SJSA1 (cell line): Measurements from ENCODE around the gene NUDCD3. TPM values are rescaled to one million over a fixed set of nuclear protein-coding genes. Genes with fewer than 3 reads are reported as not detected.
A peak's percentile ranks its signal among the peaks of the same experiment; 100 is the strongest.

Source experiments
- DNase-seq, 2 experiments: peaks; one replicate each; pipeline ENCODE4 v3.0.0-alpha.2; 2015 to 2020; ENCODE audit warnings: low spot score in 2 of 2, low read depth in 1 of 2
- H3K27ac ChIP-seq: fragments of 250-450 bp; sonication (Bioruptor Pico); 2 replicates; pipeline ENCODE4 v1.5.1; 2020; ENCODE audit warnings: mild to moderate bottlenecking, moderate library complexity
- H3K27me3 ChIP-seq: fragments of 250-450 bp; sonication (Bioruptor Pico); replicated peaks from 2 replicates; pipeline ENCODE4 v1.5.1; 2020; ENCODE audit warnings: mild to moderate bottlenecking, moderate library complexity
- H3K36me3 ChIP-seq: fragments of 250-450 bp; sonication (Bioruptor Pico); 2 replicates; pipeline ENCODE4 v1.5.1; 2020; ENCODE audit warnings: mild to moderate bottlenecking
- H3K4me1 ChIP-seq: fragments of 250-450 bp; sonication (Bioruptor Pico); replicated peaks from 2 replicates; pipeline ENCODE4 v1.6.1; 2021; ENCODE audit warnings: mild to moderate bottlenecking
- H3K4me3 ChIP-seq: fragments of 250-450 bp; sonication (Bioruptor Pico); 2 replicates; pipeline ENCODE4 v1.5.1; 2020; ENCODE audit warnings: mild to moderate bottlenecking
- H3K9me3 ChIP-seq: fragments of 250-450 bp; sonication (Bioruptor Pico); replicated peaks from 2 replicates; pipeline ENCODE4 v1.5.1; 2020; ENCODE audit warnings: mild to moderate bottlenecking
- total RNA-seq: library from RNA; depleted of rRNA; stranded (reverse); fragments of >200 nt; shearing (Covaris generic); gene quantifications from 2 replicates; pipeline ENCODE4 v1.2.3, GENCODE V29; 2014

The NUDCD3 gene
- total RNA-seq, 1 experiment from 2014 or later, result 34.4 TPM

DNA sequence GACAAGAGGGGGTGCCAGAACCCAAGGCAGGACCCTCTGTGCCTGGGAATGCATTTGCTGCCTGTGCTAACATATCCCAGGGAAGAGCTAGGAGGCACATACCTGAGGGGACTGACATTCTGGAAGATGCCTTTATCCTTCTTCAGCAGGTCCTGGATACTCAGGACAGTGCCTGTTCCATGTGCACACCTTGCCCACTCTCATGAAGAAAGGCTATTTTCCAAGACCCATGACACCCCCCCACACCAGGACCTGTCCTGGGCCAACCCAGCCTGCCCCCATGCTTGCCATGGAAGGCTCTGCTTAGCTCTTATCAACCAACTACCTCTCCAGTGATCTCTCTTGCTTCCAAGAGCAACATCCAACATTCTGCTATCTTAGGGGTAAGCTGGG, 97.8 kb downstream of the NUDCD3 start:
- DNase-seq, result no peak
- no peaks in the 10 kb centered on the region for H3K27me3 ChIP-seq
- H3K9me3 ChIP-seq, result no peaks in the 10 kb centered on the region
- H3K36me3 ChIP-seq, result peaks cover 58% of the 10 kb centered on the region
- no peak overlapping the region for H3K27ac ChIP-seq
- peaks cover 7% of the 10 kb centered on the region for H3K4me1 ChIP-seq
- no peak overlapping the region for H3K4me3 ChIP-seq

DNA sequence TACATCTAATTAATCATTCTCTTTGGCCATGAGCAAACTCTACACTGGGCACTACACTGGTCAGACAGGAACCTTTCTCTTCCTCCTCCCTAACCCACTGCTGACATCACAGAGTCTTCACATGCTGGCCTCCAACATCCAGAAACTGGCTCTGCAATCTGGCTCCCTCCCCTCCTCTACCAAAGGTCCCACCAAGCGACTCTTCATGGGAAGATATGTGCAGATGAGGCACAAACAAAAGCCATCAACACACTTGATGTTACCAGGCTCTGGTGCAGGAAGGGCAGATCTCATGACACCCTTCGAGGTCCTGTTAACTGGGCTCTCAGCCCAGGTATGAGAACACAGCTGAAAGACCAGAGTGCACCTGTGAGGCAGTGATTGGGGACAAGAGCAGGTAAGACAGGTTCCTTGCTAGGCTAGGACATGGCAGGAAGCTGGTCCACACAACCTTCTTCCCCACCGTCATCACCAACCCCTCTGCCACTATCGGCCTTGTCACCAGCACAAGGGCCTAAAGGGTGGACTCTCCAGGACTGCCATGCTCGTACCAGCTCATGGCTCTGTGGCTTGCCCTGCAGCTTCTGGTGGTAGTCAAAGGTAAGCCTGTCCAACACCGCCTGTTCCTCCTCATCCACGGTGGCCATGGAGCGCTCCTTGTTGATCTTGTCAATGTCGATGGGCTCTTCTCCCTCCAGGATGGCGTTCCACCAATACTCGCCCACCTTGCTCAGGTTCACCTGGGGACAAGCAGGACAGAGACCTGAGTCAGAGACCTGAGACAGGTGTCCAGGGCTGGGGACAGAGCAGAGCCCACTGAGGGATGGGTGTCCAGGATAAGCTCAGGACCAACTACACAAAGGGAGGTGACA, 98.5 kb downstream of the NUDCD3 start:
- Histone ChIP-seq H3K4me1 (peaks cover 6% of the 10 kb centered on the region), H3K36me3 (peaks cover 61% of the 10 kb centered on the region), H3K27me3 (no peaks in the 10 kb centered on the region), H3K9me3 (no peaks in the 10 kb centered on the region), H3K27ac (no peak overlapping the region), H3K4me3 (no peak overlapping the region)
- peak in 1 of 2 experiments; percentile 40 for DNase-seq

DNA sequence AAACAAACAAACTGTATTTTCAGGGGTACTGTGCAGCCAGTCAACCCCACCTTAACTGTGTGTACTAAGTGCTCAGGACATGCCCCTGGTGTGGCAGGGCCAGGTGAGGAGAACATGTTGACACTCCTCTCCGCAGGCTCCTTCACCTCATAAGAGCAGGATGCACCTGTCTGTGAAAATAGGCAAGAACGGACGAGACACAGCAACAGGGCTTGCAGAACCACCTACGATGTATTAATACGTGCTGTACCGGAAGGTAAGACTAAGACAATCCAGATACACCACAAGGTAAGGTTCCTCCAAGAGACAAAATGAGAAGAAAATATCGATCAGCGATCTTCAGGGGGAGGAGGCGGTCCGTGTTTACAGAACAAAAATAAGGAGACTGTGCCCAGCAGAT, 99.3 kb downstream of the NUDCD3 start:
- Histone ChIP-seq H3K27ac (no peak overlapping the region), H3K27me3 (no peaks in the 10 kb centered on the region), H3K4me1 (peaks cover 12% of the 10 kb centered on the region), H3K9me3 (no peaks in the 10 kb centered on the region), H3K36me3 (peaks cover 68% of the 10 kb centered on the region), H3K4me3 (no peak overlapping the region)
- DNase-seq, result no peak

DNA sequence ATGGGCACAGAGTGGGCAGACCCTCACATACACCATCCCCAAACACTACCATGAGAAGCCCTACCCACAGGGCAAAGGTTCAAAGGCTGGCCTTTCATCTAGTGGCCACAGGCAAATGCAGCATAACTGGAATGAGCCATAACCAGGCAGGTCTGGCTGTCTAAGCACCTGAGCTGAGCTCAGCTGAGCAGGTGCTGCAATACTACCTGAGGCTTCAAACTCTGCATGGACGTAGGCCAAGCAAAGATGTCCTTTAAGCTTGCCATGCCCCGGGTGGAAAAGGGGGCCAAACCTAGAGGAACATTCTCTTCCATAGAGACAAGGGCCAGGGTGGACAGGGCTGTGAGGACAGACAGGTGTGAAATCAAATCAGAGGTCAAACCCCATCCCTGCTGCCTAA, 99.8 kb downstream of the NUDCD3 start:
- no peaks in the 10 kb centered on the region for H3K9me3 ChIP-seq
- peaks cover 68% of the 10 kb centered on the region for H3K36me3 ChIP-seq
- H3K4me1 ChIP-seq, result peaks cover 16% of the 10 kb centered on the region
- H3K4me3 ChIP-seq, result no peak overlapping the region
- H3K27me3 ChIP-seq, result no peaks in the 10 kb centered on the region
- H3K27ac ChIP-seq, result no peak overlapping the region
- no peak for DNase-seq

DNA sequence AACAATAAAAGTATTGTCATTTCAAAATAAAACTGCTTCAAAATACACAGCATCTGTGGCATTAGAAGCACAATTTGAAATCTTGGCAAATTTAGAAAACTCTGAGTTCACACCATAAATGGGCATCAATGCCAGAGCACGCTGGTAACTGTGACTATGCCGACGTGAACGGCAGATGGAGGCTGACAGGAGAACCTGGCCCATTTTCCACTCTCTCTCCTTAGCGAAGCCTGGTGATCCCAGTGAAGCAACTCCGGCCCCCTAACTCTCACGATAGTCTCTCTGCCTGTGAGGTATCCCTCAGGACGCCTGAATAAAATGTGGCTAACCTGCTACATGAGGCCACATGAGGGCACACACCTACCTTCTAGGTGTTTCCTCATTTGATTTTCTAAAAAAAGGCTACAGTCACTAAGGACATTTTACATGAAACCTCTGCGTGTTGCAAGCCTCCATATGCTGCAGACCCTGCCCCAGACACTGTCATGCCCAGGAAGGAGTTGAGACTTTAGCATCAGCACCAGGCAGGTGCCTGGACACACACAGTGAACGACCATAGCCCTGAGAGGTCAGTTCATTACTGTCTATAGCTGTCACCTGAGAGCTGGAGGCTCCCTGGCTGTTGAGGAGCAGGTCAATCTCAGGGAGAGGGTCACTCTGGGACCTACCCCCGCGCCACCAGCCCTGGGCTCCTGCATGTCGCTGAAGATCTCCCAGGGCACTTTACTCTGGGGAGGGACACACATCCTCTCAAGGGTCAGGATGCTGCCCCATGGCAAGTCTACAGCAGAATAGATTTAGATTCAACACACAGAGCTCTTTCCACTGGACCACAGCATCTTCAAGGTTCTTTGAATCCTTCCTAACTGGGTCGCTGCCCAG, 102.1 kb downstream of the NUDCD3 start:
- peaks cover 69% of the 10 kb centered on the region for H3K36me3 ChIP-seq
- no peaks in the 10 kb centered on the region for H3K27me3 ChIP-seq
- no peak overlapping the region for H3K27ac ChIP-seq
- H3K4me1 ChIP-seq, result peaks cover 33% of the 10 kb centered on the region
- no peak for DNase-seq
- no peak overlapping the region for H3K4me3 ChIP-seq
- H3K9me3 ChIP-seq, result no peaks in the 10 kb centered on the region

DNA sequence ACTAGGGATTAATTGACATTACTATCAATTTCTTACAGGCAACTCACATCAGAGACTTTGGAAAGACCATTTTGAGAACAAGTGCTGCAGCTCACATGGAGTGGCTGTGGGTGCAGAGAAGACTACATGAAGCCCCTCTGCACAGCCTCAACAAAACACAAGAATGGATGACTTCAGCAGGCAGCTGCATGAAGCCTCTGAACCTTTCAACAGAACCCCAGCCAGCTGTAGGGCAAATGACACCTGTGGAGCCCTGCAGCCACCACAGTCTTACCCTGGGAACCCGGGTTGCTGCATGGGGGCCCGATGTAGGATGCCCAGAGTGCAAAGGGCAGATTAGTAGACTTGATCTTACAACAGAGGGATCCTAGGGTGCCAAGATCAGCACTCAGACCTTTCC, 103.1 kb downstream of the NUDCD3 start:
- peaks cover 68% of the 10 kb centered on the region for H3K36me3 ChIP-seq
- no peaks in the 10 kb centered on the region for H3K9me3 ChIP-seq
- H3K27me3 ChIP-seq, result no peaks in the 10 kb centered on the region
- no peak for DNase-seq
- H3K4me3 ChIP-seq, result no peak overlapping the region
- peaks cover 43% of the 10 kb centered on the region for H3K4me1 ChIP-seq
- H3K27ac ChIP-seq, result no peak overlapping the region

DNA sequence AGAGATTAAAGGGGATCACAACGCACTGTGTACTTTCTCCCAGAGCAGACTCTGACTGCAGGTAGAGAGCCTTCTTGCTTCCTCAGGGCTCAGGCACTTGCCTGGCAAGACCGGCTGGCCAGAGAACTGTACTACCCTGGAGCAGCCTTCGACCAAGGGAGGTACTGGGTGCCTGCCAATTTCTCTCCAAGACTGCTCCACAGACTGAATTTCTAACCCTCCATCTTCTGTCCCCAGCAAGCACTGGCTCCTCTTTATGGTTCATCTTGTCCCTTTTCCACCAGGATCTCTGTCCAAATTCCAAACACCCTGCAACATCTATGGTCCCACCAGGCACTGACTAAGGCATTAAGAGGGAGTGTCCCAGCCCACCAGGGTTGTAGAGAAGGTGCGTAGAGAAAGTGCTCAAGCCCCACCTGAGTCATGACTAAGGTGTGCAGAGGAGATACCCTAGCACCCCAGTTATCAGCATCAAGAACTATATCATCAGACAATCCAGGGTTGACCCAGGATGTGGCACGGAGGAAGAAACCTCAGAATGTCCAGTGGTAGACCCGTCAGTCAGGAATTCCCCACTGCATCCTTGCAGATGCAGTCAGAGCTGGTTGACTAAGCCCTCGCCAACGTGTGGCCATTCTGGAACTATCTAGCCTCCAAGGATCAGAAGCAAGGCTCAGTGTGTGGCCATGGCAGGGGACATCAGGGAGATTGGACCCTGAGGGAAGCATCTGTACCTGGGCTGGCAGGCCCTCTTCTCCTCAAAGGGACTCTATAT, 104.1 kb downstream of the NUDCD3 start:
- Histone ChIP-seq H3K4me1 (peaks cover 46% of the 10 kb centered on the region), H3K27me3 (no peaks in the 10 kb centered on the region), H3K4me3 (no peak overlapping the region), H3K36me3 (peaks cover 61% of the 10 kb centered on the region), H3K27ac (peak overlapping the region; percentile 65), H3K9me3 (no peaks in the 10 kb centered on the region)
- peak; percentile 18 to 67 for DNase-seq

DNA sequence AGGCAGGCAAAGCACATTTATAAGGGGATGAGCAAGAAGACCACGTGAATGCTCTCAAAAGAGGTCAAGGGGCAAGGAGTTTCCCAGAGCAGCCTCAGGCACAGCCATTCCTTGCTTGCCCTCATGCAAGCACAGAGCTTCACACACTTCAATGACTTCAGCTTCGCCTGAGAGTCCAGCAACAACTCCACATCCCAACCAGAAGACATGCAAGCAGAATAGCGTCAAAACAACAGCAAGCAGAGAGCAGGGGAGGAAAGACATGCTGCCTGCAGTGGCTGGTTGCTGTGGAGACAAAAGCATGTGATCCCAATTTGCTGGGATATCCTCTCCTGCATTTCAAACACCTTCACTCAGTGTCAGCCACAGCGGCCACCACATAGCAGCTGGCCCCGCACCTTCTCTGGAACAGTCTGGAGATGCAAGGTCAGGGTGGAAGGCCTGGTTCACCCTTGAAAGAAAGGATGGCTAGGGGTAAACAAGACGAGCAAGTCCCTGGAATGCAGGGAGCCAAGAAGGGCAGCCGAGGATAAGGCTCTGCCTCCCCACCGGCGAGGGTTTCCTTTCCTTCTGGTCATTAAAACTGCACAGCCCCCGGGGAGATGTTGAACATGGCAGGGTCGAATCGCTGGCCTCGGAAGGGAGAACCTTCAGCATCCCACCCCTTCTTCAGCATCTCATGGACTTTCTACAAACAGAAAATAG, 104.9 kb downstream of the NUDCD3 start:
- Histone ChIP-seq H3K4me1 (peaks cover 54% of the 10 kb centered on the region), H3K27me3 (no peaks in the 10 kb centered on the region), H3K27ac (no peak overlapping the region), H3K4me3 (no peak overlapping the region), H3K9me3 (no peaks in the 10 kb centered on the region), H3K36me3 (peaks cover 58% of the 10 kb centered on the region)
- no peak for DNase-seq

DNA sequence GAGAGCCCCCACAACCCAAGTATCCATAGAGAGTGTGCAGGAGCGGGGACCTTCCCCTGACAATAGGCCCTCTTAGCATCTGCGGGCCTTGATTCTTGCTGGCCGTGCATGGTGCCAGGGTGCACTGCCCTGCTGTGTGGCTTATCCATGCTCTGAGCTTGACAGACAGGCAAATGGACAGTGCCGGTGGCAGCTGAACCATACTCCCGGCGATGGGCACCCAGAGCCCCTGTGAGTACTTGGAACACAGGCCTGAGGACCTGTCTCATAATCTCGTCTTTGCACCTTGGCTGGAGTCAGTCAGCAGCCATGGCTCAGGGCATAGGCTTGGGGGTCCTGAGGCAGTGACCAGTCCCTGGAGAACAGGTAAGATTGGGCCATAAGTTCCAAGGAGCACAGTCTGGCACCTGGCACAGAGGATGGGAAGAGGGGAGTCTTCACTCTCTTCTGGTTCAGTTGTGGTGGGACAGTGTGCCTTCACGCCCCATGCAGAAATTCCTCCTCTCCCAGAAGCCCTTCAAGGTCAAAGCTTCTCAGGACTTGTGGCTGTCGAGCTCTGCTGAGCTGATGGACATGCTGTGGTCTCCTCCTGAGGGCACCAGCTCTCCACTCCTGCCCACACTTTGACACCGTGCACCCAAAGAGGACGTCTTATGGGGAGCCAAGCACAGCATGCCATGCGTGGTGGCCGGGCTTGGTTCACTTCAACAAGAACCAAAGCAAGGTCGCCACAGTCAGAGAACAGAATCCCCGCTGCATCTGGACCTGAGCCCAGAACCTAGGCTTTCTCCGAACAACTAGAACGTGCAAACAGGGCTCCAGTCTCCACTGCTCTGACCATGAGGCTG, 105.6 kb downstream of the NUDCD3 start:
- Histone ChIP-seq H3K36me3 (peaks cover 54% of the 10 kb centered on the region), H3K4me1 (peaks cover 61% of the 10 kb centered on the region), H3K27ac (no peak overlapping the region), H3K4me3 (no peak overlapping the region), H3K9me3 (no peaks in the 10 kb centered on the region), H3K27me3 (no peaks in the 10 kb centered on the region)
- peak in 1 of 2 experiments; percentile 30 for DNase-seq

DNA sequence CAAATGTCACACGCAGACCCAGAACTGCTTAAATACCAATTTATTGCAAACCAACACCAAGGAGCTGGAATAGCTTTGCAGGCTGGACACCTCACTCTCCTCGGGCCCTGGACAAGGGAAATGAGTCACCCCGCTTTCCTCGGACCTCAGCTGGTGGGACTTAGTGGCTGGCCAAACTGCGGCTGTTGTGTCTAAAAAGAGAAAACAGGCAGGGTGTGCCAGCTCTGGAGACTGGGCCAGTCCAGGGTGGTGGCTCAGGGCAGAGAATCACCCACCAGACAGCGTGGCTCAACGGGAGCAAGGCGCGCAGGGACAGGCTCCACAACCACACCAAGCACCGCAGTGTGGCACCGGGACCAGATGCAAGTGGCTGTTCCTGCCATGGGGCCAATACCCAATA, 106.9 kb downstream of the NUDCD3 start:
- H3K4me3 ChIP-seq, result no peak overlapping the region
- peak; percentile 47 to 75 for DNase-seq
- peaks cover 45% of the 10 kb centered on the region for H3K36me3 ChIP-seq
- H3K27ac ChIP-seq, result peak overlapping the region; percentile 31
- no peaks in the 10 kb centered on the region for H3K9me3 ChIP-seq
- H3K4me1 ChIP-seq, result peaks cover 74% of the 10 kb centered on the region
- no peaks in the 10 kb centered on the region for H3K27me3 ChIP-seq

DNA sequence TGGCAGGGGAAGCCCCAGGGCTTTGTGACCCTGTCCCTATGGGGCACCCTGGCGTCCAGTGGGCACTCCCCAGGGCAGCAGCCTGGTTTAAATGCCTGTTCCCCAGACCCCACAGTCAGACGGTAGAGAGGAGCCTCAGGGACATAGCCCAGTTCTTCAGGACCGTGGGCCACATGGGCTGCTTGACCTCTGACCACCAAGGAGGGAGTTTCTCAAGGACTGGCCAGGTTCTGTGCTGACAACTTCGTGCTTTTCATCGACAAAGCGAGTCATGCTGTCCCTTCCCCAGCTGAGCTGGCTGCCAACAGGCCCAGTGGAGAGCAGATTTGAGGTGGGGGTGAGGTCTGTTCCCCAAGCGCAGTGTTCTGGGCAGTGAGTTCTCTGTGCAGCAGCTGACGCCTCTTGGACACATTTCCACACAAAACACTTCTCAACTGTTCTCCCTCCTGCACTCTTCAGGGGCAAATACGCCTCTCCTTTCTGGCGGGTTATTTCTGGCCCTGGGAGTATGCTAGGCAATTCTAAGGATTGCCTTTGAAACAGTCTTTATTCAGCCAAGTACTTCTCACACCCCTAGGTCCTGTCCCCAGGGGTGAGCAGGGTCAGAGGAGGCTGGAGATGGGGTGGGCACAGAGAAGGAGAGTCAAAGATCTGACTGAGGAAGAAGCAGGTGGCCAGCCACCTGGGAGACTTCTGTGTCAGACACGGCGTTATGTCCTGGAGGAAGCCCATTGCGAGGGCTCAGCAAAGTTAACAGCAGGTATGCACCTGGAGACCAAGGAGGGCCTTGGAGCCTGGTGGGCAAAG, 107.8 kb downstream of the NUDCD3 start:
- no peak overlapping the region; the same call in 1 of the 2 replicates for H3K27ac ChIP-seq
- no peaks in the 10 kb centered on the region for H3K9me3 ChIP-seq
- H3K4me1 ChIP-seq, result peaks cover 83% of the 10 kb centered on the region
- peak in 1 of 2 experiments; percentile 33 for DNase-seq
- peaks cover 36% of the 10 kb centered on the region for H3K36me3 ChIP-seq
- H3K4me3 ChIP-seq, result no peak overlapping the region
- H3K27me3 ChIP-seq, result no peaks in the 10 kb centered on the region
